Stimulated activated CD8-positive, alpha-beta memory T cell treated with anti-CD3 and anti-CD28 coated beads, Interleukin-12 subunit alpha, Interleukin-12 subunit beta, amount 100 ng/mL, for 4 hours (primary cell): ENCODE results near the gene RAB3IP.
"Not testable (repeated sequence)": the region's sequence is repeated elsewhere in the genome, so short reads cannot be mapped to it uniquely, and the experiment has no call there.

Experiments used
- DNase-seq: peaks from one replicate; pipeline ENCODE4 v3.0.0-alpha.2; 2020; ENCODE audit warnings: low read depth

RAB3IP gene

GRCh38 chr12:69835081-69835480 lies 96.4 kb downstream of the RAB3IP start:
- no peak for DNase-seq

DNA sequence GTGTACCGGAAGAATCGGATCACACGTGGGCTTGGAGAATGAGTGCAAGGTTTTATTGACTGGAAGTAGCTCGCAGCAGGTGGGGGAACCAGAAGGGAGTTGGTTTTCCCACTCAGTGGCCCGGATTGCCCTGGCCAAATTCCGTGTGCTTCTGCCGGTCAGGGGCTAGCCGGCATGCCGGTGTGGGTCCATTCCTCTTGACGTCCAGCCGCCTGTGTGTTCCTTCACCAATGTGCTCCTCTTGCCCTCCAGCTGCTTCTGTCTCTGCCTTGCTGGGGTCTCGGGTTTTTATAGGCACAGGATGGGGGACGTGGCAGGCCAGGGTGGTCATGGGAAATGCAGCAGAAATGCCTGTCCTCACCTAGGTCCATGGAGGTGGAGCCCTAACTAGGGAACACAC lies 97.4 kb downstream of the RAB3IP start:
- no peak for DNase-seq

DNA sequence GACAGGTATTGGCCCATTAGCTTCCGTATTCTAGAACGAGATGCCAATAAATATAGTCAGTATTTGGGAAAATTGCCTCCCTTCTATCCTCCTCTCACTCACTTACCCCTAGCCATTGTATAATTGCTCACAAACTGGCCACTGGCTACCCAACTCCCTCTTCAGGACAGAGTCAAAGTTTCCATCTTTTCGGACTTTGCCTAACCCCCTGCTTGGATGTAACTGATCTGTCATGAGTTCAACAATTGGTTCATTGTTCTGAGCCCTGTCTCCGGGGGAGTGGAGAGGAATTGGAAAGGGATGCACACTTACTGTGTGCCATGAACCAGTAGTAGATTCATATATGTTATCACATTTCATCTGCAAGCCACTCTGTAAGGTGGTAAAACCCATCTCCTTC lies 98.5 kb downstream of the RAB3IP start:
- no peak for DNase-seq

GRCh38 chr12:69837657-69838415 lies 99.2 kb downstream of the RAB3IP start:
- no peak for DNase-seq

DNA sequence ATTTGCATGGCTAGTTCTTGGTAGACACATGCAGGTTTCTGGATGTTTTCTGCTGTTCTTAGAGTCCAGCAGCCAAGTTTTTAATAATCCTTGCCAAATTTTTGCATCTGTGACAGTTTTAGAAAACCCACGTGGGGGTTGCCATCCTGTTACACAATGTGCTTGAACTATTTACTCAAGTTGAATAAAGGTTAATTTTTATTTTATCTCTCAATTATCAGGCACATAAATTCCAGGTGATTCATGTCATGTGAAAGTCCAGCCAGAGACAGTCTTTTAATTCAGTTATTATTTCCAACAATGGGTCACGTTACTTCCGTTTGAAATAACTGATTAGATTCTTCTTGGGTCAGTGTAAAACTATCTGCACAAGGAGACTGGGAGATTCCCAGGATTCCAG lies 102.1 kb downstream of the RAB3IP start:
- DNase-seq, result no peak

GRCh38 chr12:69843608-69844007 lies 104.9 kb downstream of the RAB3IP start:
- no peak for DNase-seq

DNA sequence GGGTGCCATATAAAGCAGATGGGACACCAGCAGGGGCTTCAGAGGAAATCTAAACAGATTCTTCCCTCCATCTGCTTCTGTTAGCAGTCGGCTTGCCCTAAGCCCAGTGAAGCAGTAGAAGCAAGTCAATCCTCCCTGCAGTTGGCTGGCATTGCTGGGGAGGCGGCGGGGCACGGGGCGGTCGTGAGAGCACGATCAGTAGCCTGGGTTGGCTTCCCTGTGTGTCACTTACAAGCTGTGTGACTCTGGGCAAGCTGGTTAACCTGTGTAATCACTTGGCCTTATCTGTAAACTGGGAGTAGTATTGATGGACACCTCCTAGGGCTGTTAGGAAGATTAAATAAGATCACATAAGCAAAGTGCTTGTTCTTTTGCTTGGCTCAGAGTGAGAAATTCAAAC lies 105.8 kb downstream of the RAB3IP start:
- DNase-seq, result no peak

DNA sequence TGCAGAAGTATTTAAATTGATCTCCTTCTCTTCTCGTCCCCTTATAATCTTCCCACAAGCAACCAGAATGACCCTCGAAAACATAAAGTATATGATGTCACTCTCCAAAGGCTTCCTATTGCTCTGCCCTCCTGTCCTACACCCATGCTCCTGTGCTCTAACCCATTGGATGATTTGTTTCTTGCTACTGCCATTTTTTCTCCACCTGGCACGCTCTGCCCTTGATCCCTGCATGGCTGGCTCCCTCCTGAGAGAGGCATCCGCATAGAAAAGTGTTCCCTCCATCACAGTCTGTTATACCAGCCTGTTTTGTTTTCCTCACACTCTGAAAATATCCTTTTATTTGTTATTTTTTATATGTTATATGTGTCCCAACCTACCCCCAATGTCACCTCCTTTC lies 106.2 kb downstream of the RAB3IP start:
- no peak for DNase-seq

DNA sequence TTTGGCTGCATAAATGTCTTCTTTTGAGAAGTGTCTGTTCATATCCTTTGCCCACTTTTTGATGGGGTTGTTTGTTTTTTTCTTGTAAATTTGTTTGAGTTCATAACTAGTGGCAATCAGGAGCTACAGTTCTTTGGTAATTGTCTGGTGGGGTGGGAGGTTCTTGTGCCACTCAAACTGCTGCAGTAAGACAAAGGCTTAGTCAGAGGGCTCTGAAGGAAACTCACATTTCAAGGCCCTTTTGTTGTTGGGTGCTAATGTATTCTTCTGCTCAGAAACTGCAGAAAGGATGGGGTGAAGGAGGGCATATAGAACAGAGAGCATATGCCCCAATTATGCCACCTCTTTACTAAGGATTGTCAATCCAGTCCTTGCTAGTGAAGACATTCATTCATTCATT lies 108.3 kb downstream of the RAB3IP start:
- DNase-seq, result no peak

- no peak for DNase-seq
Observed at GRCh38 chr12:69851976-69852375, 113.3 kb downstream of the RAB3IP start.

DNA sequence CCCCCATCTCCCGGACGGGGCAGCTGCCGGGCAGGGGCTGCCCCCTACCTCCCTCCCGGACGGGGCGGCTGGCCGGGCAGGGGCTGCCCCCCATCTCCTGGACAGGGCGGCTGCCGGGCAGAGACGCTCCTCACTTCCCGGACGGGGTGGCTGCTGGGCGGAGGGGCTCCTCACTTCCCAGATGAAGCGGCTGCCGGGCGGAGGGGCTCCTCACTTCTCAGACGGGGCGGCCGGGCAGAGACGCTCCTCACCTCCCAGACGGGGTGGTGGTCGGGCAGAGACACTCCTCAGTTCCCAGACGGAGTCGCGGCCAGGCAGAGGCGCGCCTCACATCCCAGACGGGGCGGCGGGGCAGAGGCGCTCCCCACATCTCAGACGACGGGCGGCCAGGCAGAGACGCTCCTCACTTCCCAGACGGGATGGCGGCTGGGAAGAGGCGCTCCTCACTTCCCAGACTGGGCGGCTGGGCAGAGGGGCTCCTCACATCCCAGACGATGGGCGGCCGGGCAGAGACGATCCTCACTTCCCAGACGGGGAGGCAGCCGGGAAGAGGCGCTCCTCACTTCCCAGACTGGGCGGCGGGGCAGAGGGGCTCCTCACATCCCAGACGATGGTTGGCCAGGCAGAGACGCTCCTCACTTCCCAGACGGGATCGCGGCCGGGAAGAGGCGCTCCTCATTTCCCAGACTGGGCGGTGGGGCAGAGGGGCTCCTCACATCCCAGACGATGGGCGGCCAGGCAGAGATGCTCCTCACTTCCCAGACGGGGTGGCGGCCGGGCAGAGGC lies 114.7 kb downstream of the RAB3IP start:
- not testable (repeated sequence) for DNase-seq

GRCh38 chr12:69866698-69867097 lies 128.0 kb downstream of the RAB3IP start:
- DNase-seq, result no peak

DNA sequence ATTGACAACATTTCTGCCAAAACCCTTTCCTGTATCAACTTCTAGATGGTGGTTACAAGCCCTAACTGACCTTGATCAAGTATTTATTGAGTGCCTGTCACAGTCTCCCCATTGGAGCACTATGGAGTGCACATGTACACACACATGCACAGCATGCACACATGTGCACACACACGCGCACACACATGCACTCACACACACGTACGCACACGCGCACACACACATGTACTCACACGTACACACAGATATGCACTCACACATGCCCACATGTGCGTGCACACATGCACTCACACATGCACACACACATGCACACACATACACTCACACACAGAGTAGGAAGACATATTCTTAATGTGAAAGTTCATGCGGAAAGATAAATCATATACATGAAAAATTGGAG lies 130.0 kb downstream of the RAB3IP start:
- no peak for DNase-seq

DNA sequence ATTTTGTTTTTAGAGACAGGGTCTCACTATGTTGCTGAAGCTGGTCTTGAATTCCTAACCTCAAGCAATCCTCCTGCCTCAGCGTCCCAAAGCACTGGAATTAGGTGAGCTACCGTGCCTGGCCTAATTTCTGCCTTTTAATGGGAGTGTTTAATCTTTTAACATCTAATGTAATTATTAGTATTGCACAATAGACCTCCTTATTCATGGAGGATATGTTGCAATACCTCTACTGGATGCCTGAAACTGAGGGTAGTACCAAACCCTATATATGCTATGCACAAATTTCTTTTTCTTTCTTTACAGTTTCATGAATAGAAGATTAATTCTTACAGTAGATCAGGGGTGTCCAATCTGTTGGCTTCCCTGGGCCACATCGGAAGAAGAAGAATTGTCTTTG lies 134.1 kb downstream of the RAB3IP start:
- DNase-seq, result no peak
